GM10266 (cell line): ENCODE measurements around the gene WNK2.

ENCODE experiments used
- DNase-seq: peaks from one replicate; pipeline ENCODE4 v3.0.0; 2012; ENCODE audit errors: extremely low spot score
- CTCF ChIP-seq: IDR thresholded peaks from 2 replicates; pipeline ENCODE4 v1.5.1; 2012; ENCODE audit warnings: mild to moderate bottlenecking, low read depth; ENCODE audit not compliant: control insufficient read depth, insufficient read depth; ENCODE audit errors: missing control alignments

WNK2 gene

DNA sequence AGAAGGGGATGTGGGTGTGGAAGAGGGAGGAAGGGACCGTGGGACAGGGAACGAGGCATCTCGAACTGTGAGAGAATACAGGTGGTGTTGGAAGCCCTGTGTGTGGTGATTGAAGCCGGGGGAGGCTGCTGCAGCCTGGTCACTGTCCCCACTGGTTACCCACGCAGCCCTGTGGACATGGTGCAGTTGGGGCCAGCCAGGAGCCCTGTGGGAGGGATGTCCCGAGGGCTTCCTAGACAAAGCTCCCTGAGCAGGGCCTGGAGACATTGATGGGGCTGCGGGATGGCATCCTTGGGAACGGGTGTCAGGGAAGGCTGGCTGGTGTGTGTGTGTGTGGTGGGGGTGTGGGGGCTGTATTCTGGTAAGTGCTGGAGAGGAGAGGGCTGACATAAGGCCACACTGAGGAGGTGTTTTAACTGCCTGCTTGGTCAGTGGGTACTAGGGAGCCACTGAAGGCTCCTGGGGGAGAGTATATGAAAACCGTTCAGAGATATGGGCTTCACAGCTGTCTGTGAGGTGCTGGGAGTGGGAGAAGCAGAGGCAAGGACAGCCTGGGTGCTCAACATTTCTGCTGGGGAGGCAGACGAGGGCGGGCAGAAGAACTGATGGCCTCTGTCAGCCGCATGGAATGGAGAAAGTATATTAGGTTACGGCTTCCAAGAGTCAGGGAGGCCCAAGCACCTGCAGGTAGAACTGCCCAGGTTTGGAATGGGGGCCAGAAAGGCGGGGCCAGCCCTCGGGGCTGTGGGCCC, 20.0 kb downstream of the WNK2 start:
- DNase-seq, result no peak
- no peak for TF ChIP-seq CTCF

- no peak for TF ChIP-seq CTCF
- no peak for DNase-seq
Measured at GRCh38 chr9:93204470-93205043, 20.6 kb downstream of the WNK2 start.

DNA sequence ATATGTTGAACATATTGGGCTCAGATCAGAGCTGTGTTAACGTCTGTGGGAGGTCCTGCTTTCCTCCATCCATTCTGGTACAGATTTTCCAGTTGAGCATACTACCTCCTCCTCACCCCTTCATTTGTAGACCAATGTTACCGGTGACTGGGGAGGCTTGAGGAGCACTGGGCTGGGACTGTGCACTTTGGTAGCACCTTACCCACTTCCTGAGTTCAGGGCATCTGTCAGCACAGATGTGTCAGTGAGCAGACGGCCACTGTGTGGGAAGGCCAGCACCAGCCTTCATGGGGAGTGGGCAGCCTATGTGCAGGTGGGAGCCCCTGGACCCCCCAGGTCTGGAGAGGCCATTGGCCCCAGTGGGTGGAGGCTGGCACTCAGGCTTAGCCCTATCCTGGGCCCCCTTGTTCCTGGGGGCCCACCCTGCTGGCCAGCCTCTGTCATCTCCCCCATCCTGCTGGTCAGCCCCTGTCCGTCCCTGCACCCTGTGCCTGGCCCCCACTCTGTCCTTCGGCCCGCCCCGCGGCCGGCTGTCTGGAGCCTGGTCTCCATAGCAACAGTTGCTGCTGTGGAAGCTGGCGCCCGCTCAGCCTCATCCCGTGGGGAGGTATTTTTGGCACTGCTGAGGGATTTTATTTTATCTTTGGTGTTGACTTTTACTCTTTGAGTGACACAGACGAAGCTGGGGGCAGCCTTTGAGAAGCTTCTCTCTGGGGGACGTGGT, 21.3 kb downstream of the WNK2 start:
- no peak for DNase-seq
- no peak for TF ChIP-seq CTCF

GRCh38 chr9:93205896-93206575, 22.1 kb downstream of the WNK2 start:
- DNase-seq, result no peak
- TF ChIP-seq CTCF, result no peak

- no peak for TF ChIP-seq CTCF
- no peak for DNase-seq
Measured at GRCh38 chr9:93206576-93207155, 22.7 kb downstream of the WNK2 start.

- TF ChIP-seq CTCF, result no peak
- DNase-seq, result no peak
Measured at GRCh38 chr9:93207326-93207814, 23.4 kb downstream of the WNK2 start.
